ENCODE measurements around the gene ONECUT3. TPM values are rescaled to one million over a fixed set of nuclear protein-coding genes. Genes with fewer than 3 reads are reported as not detected.

The ONECUT3 gene
- total RNA-seq, 2 donors from 2014 or later = 0.42 TPM; not detected in 1

GRCh38 chr19:1742989-1743696 is 10.2 kb upstream of the ONECUT3 start:
- DNase-seq (ENCODE audit: low spot score) (no peak), ATAC-seq (ENCODE audit: insufficient number of reproducible peaks, low FRiP score, low read depth) (no peak)
- Histone ChIP-seq H3K4me3 (no peak overlapping the region), H3K9me3 (no peaks in the 10 kb centered on the region), H3K27ac (no peak overlapping the region), H3K4me1 (ENCODE audit: control insufficient read depth in 1 of 2, low read depth in 2 of 2) (peaks cover 0 to 5% of the 10 kb centered on the region in 2 donors), H3K27me3 (replicated peaks; ENCODE audit: insufficient read depth) (peaks cover 13% of the 10 kb centered on the region), H3K36me3 (no peaks in the 10 kb centered on the region)
- TF ChIP-seq, protein P1, sequence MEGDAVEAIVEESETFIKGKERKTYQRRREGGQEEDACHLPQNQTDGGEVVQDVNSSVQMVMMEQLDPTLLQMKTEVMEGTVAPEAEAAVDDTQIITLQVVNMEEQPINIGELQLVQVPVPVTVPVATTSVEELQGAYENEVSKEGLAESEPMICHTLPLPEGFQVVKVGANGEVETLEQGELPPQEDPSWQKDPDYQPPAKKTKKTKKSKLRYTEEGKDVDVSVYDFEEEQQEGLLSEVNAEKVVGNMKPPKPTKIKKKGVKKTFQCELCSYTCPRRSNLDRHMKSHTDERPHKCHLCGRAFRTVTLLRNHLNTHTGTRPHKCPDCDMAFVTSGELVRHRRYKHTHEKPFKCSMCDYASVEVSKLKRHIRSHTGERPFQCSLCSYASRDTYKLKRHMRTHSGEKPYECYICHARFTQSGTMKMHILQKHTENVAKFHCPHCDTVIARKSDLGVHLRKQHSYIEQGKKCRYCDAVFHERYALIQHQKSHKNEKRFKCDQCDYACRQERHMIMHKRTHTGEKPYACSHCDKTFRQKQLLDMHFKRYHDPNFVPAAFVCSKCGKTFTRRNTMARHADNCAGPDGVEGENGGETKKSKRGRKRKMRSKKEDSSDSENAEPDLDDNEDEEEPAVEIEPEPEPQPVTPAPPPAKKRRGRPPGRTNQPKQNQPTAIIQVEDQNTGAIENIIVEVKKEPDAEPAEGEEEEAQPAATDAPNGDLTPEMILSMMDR (IDR thresholded peaks at IDR 0.05) = no peak

DNA sequence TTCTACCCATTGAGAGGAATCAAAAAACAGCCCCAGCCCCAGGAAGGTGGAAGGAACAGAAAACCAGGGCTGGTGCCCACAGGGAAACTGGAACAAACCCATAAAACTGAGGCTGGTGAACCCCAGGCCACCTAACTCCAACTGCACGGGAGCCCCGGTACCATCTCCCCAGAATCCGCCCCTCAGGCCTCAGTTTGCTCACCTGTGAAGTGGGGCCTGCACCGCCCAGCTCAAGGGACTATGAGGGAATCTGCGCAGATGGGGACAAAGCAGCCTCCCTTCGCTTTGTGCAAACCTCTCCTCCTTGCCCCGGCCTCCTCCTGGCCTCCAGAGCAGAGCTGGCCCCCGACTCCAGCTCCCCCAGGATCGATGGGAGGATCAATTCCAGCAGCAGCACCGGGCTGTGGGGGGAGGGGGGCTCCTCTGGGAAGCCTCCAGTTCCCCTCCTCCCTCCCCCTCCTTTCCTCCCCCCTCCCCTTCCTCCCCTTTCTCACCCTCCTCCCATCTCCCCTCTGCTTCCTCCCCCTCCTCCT is 9.1 kb upstream of the ONECUT3 start:
- Histone ChIP-seq H3K4me1 (ENCODE audit: control insufficient read depth in 1 of 2, low read depth in 2 of 2) (peaks cover 5 to 16% of the 10 kb centered on the region in 2 donors), H3K27me3 (replicated peaks; ENCODE audit: insufficient read depth) (peaks cover 18% of the 10 kb centered on the region), H3K4me3 (no peak overlapping the region), H3K36me3 (no peaks in the 10 kb centered on the region), H3K9me3 (no peaks in the 10 kb centered on the region), H3K27ac (no peak overlapping the region)
- ATAC-seq (ENCODE audit: insufficient number of reproducible peaks, low FRiP score, low read depth) = no peak
- TF ChIP-seq, protein P1 (IDR thresholded peaks at IDR 0.05) = no peak
- no peak for DNase-seq (ENCODE audit: low spot score)

DNA sequence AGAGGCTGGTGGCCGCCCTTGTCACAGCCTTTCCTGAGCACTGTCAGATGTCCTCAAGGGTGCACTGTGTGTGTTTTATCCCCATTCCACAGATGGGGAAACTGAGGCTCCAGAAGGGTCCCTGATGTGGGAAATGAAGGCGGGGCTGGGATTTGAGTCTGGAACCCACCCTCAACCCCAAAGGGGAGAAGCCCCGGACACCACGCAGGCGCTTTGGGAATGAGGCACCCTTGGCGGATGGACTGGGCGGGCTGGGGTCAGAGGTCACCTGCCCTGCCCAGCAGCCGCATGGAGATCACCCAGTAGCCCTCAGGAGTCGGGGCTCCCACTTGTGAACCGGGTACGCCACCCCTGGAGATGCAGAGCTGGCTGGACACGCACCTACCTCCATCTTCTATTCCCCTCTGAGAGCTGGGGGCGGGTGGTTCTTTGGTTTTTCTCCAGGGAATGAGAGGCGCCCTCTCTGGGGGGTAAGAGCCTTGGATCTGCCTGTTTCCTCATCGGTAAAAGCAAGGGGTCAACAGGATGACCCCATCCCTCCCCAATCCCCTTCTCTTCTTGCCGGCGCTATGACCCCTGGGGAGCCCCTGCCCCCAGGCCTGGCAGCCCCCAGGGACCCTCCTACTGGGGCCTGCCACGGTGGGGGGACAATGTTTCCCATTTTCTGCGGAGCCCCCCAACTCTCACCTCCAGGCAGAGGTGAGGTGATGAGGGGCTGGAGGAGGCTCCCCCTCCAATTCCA is 8.3 kb upstream of the ONECUT3 start:
- Histone ChIP-seq H3K4me3 (no peak overlapping the region), H3K9me3 (no peaks in the 10 kb centered on the region), H3K27me3 (replicated peaks; ENCODE audit: insufficient read depth) (peaks cover 18% of the 10 kb centered on the region), H3K27ac (no peak overlapping the region), H3K4me1 (ENCODE audit: control insufficient read depth in 1 of 2, low read depth in 2 of 2) (peaks cover 13 to 24% of the 10 kb centered on the region in 2 donors), H3K36me3 (no peaks in the 10 kb centered on the region)
- DNase-seq (ENCODE audit: low spot score) (no peak), ATAC-seq (ENCODE audit: insufficient number of reproducible peaks, low FRiP score, low read depth) (no peak)
- TF ChIP-seq, protein P1 (IDR thresholded peaks at IDR 0.05) = no peak

DNA sequence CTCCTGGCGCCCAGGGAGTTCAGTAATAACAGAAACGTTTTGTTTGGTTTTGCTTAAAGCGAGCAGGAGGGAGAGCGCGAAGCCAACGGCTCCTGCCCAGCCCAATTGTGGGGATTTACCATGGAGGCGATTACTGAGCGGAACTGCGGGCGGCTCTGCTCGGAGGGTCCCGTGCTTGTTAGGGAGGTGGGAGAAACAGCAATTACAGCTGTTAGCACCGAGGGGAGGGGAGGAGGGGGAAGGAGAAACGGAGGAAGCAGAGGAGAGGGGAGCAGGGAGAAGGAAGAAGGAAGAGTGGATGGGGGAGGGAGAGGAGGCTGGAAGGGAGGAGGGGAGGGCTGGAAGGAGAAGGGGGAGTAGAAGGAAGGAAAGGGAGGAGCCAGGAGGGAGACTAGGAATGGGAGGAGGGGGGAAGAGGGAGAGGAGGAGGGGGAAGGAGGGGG is 7.7 kb upstream of the ONECUT3 start:
- no peak for DNase-seq (ENCODE audit: low spot score)
- no peak overlapping the region for H3K27ac ChIP-seq
- H3K27me3 ChIP-seq (replicated peaks; ENCODE audit: insufficient read depth) = peaks cover 18% of the 10 kb centered on the region
- no peak overlapping the region for H3K4me3 ChIP-seq
- no peaks in the 10 kb centered on the region for H3K36me3 ChIP-seq
- H3K4me1 ChIP-seq (ENCODE audit: control insufficient read depth in 1 of 2, low read depth in 2 of 2) = peaks cover 13 to 29% of the 10 kb centered on the region in 2 donors
- ATAC-seq (ENCODE audit: insufficient number of reproducible peaks, low FRiP score, low read depth) = no peak
- TF ChIP-seq, protein P1 (IDR thresholded peaks at IDR 0.05) = no peak
- H3K9me3 ChIP-seq = no peaks in the 10 kb centered on the region
